Right forelimb (tissue), 1 donor: ENCODE data around the gene FCF1.
"Not testable (repeated sequence)": the region's sequence is repeated elsewhere in the genome, so short reads cannot be mapped to it uniquely, and the experiment has no call there.

ENCODE experiments used
- DNase-seq: peaks from one replicate; pipeline ENCODE4 v3.0.0-alpha.2; 2018

FCF1 gene

GRCh38 chr14:74702293-74702692 is 10.7 kb upstream of the FCF1 start:
- DNase-seq, result no peak

DNA sequence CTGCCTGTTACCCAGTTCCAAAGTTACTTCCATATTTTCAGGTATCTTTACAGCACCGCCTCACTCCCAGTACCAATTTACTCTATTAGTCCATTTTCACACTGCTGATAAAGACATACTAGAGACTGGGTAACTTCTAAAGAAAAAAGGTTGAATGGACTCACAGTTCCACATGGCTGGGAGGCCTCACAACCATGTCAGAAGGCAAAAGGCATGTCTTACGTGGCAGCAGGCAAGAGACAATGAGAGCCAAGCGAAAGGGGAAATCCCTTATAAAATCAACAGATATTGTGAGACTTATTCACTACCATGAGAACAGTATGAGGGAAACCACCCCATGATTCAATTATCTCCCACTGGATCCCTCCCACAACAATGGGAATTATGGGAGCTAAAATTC is 9.9 kb upstream of the FCF1 start:
- no peak for DNase-seq

DNA sequence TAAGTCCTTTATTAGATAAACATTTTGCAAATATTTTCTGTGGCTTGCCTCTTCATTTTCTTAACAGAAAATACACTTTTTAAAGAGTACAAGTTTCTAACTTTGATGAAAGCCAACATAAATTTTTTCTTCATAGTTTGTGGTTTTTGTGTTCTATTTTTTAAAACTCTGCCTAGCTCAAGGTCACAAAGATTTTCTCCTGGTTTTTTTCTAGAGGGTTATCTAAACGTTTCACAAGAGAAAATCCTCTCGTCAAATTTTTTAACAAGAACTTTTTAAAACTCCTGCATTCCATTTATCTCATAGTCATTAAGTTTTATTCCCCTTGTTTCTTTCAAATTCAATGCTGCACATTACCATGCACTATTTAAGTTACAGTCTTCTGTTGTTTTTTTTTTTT is 8.3 kb upstream of the FCF1 start:
- no peak for DNase-seq

DNA sequence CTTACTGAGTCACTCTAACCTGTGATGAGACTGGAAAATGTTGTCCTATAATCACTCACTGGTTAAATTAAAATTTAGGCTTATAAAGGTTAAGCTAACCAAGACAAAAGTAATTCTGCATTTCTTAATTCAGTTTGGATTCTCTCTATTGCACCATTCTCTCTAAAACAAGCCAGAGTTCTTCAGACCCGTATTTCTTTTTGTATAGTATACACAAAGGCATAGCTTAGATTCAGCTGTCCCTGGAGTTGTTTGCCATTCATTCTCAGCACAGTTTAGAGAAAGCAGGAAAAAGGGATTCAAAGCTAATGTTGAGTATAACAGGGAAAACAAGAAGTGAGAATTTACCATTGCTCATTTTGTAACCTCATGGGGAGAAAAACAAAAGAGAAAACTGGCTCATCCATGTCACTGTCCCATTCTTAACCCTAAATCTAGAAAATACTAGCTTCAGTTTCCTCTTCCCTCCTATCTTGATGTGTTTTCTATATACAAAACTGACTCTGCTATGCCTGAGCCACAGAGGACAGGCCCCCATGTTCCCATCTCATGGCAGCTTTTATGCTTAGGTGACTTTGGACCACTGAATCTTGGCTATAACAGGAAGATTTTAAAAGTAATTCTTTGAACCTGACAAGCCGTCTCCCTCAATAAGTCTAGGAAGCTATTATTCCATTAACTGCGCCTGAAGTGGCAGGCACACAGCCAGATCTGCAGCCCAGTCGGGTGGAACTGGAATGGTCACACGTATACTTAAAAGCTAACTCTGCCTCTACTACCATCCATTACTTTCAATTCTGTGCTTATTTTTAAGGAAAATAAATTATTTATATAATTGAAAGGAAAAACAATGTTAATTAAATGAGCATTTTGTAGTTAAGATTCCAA is 7.1 kb upstream of the FCF1 start:
- no peak for DNase-seq

GRCh38 chr14:74710480-74710879 is 2.5 kb upstream of the FCF1 start:
- DNase-seq, result no peak

- DNase-seq, result no peak
These were observed 1.3 kb upstream of the FCF1 start for GRCh38 chr14:74711651-74712050.

DNA sequence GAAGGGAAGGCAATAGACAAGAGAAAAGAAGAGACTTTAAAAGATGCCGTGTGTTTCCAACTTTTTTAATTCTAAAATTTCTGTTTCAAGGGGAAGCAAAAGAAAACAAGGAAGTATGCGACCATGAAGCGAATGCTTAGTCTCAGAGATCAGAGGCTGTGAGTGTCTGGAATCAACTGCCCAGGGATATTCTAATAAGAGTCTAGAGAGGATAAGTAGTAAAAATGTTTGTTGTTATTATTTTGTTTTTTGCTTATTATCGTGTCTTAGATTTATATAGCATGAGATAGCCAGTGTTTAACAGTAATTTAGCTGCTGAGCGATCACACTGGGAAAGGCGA is 421 bp downstream of the FCF1 start:
- no peak for DNase-seq

GRCh38 chr14:74720526-74720925 is 7.6 kb downstream of the FCF1 start:
- DNase-seq, result no peak

- no peak for DNase-seq
These were observed 10.2 kb downstream of the FCF1 start for GRCh38 chr14:74723134-74723533.

GRCh38 chr14:74732387-74732786 is 19.4 kb downstream of the FCF1 start:
- no peak for DNase-seq

DNA sequence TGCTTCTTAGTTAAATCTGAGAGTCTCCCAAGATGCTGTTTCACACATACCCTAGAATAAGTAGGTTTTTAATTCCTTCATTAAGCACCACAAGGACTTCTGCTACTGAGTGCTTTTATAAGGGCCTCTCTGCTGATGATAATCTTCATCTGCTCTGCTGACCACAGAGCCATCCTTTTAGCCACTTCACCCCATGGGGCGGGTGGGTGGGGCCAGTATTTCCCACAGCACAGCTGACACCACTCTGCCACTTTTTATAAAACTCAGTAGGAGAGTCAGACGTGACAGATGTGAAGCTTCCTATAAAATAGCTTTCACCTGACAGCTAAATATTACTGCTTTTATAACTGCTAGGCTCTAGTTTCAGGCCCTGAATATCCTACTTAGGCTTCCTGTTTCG is 20.3 kb downstream of the FCF1 start:
- no peak for DNase-seq

DNA sequence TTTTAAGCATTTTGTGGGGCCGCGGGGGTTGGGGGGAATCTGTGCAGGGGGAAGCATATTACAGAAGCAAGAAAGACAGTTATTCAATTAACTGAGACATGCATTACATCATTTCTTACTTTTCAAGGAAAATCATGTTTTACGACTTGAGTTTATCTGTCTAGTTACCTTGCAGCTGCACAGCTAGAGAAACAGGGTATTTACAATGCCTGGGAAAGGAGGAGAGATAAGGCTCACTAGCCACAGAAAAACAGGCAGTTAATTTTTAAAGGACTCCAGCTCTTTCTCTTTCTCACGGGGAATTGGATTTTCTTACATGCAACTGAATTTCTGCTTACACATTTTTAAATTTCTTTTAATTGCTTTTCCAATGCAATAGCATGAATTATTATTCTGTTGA is 22.2 kb downstream of the FCF1 start:
- no peak for DNase-seq

DNA sequence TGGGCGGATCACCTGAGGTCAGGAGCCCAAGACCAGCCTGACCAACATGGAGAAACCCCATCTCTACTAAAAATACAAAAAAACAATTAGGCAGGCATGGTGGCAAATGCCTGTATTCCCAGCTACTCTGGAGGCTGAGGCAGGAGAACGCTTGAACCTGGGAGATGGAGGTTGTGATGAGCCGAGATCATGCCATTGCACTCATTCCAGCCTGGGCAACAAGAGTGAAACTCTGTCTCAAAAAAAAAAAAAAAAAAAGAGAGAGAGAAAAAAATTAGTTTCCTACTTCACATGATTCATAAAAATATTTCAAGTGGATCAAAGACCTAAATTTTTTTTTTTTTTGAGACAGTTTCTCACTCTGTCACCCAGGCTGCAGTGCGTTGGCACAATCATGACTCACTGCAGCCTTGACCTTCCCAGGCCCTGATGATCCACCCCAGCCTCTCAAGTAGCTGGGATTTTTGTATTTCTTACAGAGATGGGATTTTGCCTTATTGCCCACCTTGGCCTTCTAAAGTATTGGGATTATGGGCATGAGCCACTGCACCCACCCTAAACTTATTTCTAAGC is 24.9 kb downstream of the FCF1 start:
- DNase-seq, result no peak

- DNase-seq, result no peak
These were observed 26.5 kb downstream of the FCF1 start for GRCh38 chr14:74739293-74740030.

- DNase-seq, result no peak
These were observed 34.3 kb downstream of the FCF1 start for GRCh38 chr14:74747237-74747636.

GRCh38 chr14:74754157-74754556 is 41.2 kb downstream of the FCF1 start:
- DNase-seq, result no peak

DNA sequence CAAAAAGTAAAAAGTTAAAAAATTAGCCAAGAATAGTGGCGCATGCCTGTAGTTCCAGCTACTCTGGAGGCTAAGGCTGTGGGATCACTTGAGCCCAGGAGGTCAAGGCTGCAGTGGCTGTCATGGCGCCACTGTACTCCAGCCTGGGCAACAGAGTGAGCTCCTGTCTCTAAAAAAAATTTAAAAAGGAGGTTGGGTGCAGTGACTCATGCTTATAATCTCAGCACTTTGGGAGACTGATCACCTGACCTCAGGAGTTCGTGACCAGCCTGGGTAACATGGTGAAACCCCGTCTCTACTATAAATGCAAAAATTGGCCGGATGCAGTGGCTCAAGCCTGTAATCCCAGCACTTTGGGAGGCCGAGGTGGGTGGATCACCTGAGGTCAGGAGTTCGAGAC is 42.0 kb downstream of the FCF1 start:
- no peak for DNase-seq

- DNase-seq, result no peak
These were observed 43.4 kb downstream of the FCF1 start for GRCh38 chr14:74756326-74756725.

DNA sequence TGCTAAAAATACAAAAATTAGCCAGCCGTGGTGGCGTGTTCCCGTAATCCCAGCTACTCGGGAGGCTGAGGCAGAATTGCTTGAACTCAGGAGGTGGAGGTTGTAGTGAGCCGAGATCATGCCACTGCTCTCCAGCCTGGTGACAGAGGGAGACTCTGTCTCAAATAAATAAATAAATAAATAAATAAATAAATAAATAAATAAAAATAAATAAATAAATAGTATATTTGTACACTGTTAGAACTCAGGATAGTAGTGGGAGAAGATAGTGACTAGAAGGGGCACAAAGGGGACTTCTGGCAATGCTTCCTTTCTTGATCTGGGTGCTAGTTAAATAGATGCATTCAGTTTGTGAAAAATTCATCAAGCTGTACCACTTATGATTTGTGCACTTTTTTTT is 45.6 kb downstream of the FCF1 start:
- not testable (repeated sequence) for DNase-seq

DNA sequence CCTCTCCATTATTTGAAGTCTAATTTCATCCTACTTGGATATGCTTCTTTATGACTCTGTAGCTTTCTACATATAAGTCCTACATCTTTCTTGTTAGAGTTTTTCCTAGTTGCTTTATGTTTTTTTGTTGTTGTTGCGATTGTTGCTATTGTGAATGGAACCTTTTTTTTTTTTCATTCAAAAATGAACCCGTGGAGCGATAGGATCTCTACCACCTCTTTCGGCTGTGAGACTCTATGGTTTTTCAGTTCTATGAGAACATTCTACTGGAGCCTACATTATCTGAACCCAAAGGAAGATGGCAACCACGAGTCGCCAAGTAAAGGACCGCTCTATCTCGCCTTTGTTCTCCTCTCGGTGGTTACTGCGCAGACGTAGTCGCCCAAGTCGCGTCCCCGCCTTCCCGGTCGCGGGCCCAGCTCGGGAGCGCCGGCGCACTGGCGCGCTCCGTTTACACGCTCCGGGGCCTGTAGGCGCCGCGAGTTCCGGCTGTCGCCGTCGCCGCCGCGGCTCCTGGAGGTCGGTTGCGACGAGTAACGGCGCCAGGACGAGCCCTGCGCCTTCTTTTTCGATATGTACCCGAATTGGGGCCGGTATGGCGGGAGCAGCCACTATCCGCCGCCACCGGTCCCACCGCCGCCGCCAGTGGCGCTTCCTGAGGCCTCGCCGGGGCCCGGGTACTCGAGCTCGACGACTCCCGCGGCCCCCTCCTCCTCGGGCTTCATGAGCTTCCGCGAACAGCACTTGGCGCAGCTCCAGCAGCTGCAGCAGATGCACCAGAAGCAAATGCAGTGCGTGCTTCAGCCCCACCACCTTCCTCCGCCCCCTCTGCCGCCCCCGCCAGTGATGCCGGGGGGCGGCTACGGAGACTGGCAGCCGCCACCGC is 50.2 kb downstream of the FCF1 start, which contains the start of gene YLPM1:
Gene YLPM1, plus strand, starts transcription at position 400 of the 886 bp plus-strand sequence. Its CDS starts 174 bp downstream, at position 574.
- peak; percentile 92 for DNase-seq

GRCh38 chr14:74763803-74764531 is 51.0 kb downstream of the FCF1 start:
- DNase-seq, result peak; percentile 45

DNA sequence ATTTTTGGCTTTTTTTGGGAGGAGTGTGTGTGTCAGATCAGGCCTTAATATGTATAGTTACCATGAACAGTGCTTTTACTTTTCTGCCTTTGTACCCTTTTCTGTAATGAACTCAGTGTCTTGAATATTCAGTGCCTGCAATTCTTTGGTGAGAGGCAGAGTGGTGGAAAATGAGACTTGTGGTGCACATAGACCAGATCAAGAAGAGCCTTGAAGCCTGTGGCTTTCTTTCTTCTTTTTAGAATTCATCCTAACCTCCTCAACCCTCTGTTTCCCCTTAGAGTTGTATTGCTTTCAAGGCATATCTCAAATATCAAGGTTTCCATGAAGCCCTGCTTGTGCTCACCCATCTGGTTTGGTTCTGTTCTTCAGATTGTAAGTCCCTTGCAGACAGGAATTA is 52.8 kb downstream of the FCF1 start:
- DNase-seq, result no peak
